ENCODE results near the gene UROC1.

The UROC1 gene

GRCh38 chr3:126483321-126483761 lies 34.2 kb downstream of the UROC1 start:
- TF ChIP-seq GATA2 (IDR thresholded peaks at IDR 0.05; ENCODE audit: low read depth, low read length): no peak
- TF ChIP-seq GATA3 (IDR thresholded peaks at IDR 0.05; ENCODE audit: low read depth, low read length): no peak

- TF ChIP-seq GATA2 (IDR thresholded peaks at IDR 0.05; ENCODE audit: low read depth, low read length) (no peak), GATA3 (IDR thresholded peaks at IDR 0.05; ENCODE audit: low read depth, low read length) (no peak)
Observed at GRCh38 chr3:126482503-126483255, 34.9 kb downstream of the UROC1 start.

GRCh38 chr3:126481808-126482502 lies 35.6 kb downstream of the UROC1 start:
- no peak for TF ChIP-seq GATA3 (IDR thresholded peaks at IDR 0.05; ENCODE audit: low read depth, low read length)
- no peak for TF ChIP-seq GATA2 (IDR thresholded peaks at IDR 0.05; ENCODE audit: low read depth, low read length)

GRCh38 chr3:126480861-126481260 lies 36.7 kb downstream of the UROC1 start:
- TF ChIP-seq GATA2 (IDR thresholded peaks at IDR 0.05; ENCODE audit: low read depth, low read length) (no peak), GATA3 (IDR thresholded peaks at IDR 0.05; ENCODE audit: low read depth, low read length) (no peak)

- no peak for TF ChIP-seq GATA3 (IDR thresholded peaks at IDR 0.05; ENCODE audit: low read depth, low read length)
- TF ChIP-seq GATA2 (IDR thresholded peaks at IDR 0.05; ENCODE audit: low read depth, low read length): no peak
Observed at GRCh38 chr3:126480206-126480605, 37.4 kb downstream of the UROC1 start.

GRCh38 chr3:126479642-126480041 lies 37.9 kb downstream of the UROC1 start:
- TF ChIP-seq GATA3 (IDR thresholded peaks at IDR 0.05; ENCODE audit: low read depth, low read length): no peak
- TF ChIP-seq GATA2 (IDR thresholded peaks at IDR 0.05; ENCODE audit: low read depth, low read length): no peak

- TF ChIP-seq GATA3 (IDR thresholded peaks at IDR 0.05; ENCODE audit: low read depth, low read length): no peak
- no peak for TF ChIP-seq GATA2 (IDR thresholded peaks at IDR 0.05; ENCODE audit: low read depth, low read length)
Observed at GRCh38 chr3:126478581-126479310, 38.8 kb downstream of the UROC1 start.

GRCh38 chr3:126477061-126477380 lies 40.6 kb downstream of the UROC1 start:
- TF ChIP-seq GATA2 (IDR thresholded peaks at IDR 0.05; ENCODE audit: low read depth, low read length): no peak
- TF ChIP-seq GATA3 (IDR thresholded peaks at IDR 0.05; ENCODE audit: low read depth, low read length): no peak

- TF ChIP-seq GATA2 (IDR thresholded peaks at IDR 0.05; ENCODE audit: low read depth, low read length) (no peak), GATA3 (IDR thresholded peaks at IDR 0.05; ENCODE audit: low read depth, low read length) (no peak)
Observed at GRCh38 chr3:126476166-126477060, 41.2 kb downstream of the UROC1 start.

GRCh38 chr3:126475413-126476114 lies 42.0 kb downstream of the UROC1 start, which contains the start of gene ZXDC:
Gene ZXDC, minus strand, starts transcription at chr3:126475891. Its CDS starts 26 bp downstream, at chr3:126475865.
- TF ChIP-seq GATA2 (IDR thresholded peaks at IDR 0.05; ENCODE audit: low read depth, low read length): no peak
- TF ChIP-seq GATA3 (IDR thresholded peaks at IDR 0.05; ENCODE audit: low read depth, low read length): no peak

GRCh38 chr3:126474498-126475412 lies 42.8 kb downstream of the UROC1 start:
- TF ChIP-seq GATA3 (IDR thresholded peaks at IDR 0.05; ENCODE audit: low read depth, low read length) (no peak), GATA2 (IDR thresholded peaks at IDR 0.05; ENCODE audit: low read depth, low read length) (no peak)
